Stimulated activated CD8-positive, alpha-beta memory T cell treated with anti-CD3 and anti-CD28 coated beads, Interleukin-2, amount 100 ng/mL, for 1 hour (primary cell): ENCODE results near the gene DCAF12.
"Not testable (repeated sequence)": the region's sequence is repeated elsewhere in the genome, so short reads cannot be mapped to it uniquely, and the experiment has no call there.

ENCODE experiments used
- DNase-seq, 2 donors: peaks; one replicate each; pipeline ENCODE4 v3.0.0-alpha.2; 2020; ENCODE audit warnings: low read depth in 2 of 2

Gene DCAF12

DNA sequence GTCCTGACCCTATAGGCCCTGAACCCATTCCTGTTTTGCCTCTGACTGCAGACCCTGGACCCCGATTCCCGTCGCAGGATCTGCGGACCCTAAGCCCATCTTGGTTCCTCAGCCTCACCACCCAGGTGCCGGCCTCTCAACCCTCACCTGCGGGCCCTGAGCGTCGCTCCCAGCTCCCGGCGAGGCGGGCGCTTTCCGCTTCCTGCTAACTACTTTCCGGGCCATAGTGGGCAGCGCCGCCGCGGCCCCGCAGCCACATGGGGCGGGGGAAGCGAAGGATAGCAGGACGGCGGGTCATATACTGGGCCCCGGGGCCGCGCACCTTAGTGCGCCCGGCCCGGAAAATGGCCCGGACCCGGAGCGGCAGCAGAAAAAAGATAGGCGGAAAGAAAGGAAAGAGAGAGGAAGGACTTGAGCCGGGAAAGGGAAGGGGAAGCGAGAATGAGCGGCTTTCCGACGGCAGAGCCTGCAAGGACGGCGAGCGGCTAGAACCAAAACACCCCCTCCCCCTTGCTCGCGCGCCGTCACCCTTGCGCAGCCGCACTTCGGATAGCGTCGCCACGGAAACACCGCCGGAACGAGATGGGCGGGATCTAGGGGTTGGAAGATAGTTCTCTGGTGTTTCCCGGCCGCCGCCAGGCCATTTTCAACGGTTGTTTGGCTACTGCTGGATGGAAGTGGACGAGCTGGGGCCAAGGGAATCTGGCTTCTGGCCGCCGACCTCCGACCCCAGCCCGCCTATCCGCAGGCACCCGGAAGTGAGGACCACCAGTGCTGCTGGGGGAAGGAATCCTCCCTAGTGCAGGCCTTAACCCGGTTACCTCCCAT is at the start of gene DCAF12:
Gene DCAF12 (minus strand): TSS at position 492 of the 828 bp plus-strand sequence. CDS start 267 bp downstream, at position 225.
- DNase-seq: peak; percentile 74 to 83

DNA sequence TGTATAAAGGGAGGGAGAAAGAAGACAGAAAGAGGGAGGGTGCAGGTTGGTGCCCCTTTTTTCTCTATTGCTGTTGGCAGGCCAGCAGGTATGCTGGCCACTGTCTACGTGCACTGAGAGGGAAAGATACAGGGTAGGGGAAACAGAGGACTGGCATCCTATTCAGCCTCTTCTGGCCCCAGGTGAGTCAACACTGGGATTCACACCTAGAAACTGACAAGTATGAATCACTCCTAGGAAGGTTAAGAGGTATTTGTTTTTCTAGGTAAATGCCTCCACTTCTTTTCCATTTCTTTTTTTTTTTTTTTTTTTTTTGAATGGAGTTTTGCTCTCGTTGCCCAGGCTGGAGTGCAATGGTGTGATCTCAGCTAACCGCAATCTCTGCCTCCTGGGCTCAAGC is 49.6 kb upstream of the DCAF12 start:
- no peak for DNase-seq

DNA sequence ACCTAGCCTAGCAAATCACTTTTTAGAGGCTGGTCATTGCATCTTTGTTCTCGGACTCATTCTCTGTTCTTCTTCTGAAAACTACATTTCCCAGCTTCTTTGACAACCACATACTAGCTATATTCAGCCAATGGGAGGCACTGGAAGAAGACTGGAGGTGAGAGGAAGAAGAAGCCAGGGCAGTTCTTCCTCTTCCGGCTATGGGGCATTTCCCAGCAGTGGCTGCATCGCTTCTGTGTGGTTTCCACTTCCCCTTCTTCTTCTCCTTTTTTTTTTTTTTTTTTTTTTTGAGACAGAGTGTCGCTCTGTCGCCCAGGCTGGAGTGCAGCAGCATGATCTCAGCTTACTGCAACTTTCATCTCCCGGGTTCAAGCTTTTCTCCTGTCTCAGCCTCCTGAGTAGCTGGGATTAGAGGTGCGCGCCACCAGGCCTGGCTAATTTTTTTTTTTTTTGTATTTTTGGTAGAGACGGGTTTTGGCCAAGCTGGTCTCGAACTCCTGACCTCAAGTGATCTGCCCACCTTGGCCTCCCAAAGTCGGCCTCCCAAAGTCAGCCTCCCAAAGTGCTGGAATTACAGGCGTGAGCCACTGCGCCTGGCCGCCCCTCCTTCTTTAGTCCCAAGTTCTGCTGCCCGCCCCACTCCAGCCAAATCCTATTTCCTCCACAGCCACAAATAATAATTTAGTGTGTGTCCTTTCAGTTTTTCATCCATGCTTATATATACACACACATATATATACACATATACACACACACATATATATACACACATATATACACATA is 45.4 kb upstream of the DCAF12 start:
- no peak for DNase-seq

DNA sequence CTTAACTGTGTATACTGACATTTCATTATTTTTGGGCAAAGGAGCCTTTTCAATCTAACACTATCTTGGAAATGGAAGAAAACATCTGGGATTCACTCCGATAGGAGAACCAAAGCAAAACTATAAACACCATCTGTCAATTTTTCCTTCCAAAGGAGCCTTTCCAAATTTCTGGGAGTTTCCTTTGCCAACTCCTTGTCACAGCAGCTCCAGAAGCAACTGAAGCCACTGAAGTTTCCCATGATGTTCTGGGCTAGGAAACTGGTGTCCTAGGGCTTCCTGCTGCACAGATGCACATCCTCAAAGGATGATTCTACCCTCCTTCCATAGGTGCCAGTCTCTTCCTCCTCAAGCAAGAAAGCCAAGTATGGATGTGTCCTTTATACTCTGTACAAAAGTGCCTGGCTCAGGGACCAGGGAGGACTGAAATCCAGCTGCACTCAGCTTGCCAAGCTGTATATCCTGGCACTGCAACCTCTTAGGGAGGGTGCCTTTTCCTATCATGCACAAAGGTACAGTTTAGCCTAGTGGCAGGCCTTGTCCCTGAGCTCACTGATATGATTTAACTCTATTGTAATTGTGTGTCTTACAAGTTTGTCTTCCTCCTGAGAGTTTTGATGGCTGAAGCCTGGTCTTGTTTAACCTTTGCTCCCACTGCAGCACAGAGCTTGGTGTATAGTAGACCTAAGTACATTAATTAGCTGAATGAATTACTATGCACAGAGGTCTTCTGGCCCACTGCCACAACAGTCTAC is 43.9 kb upstream of the DCAF12 start:
- DNase-seq: no peak

DNA sequence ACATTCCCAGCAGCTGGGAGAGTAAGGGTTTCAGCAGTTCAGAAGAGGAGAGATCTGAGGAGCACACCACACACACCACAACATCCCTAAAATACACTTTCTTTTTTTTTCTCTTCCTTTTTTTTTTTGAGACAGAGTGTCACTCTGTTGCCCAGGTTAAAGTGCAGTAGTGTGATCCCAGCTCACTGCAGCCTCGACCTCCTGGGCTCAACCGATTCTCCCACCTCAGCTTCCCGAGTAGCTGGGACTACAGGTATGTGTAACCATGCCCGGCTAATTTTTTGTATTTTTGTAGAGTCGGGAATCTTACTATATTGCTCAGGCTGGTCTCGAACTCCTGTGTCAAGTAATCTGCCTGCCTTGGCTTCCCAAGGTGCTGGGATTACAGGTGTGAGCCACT is 42.6 kb upstream of the DCAF12 start:
- no peak for DNase-seq

DNA sequence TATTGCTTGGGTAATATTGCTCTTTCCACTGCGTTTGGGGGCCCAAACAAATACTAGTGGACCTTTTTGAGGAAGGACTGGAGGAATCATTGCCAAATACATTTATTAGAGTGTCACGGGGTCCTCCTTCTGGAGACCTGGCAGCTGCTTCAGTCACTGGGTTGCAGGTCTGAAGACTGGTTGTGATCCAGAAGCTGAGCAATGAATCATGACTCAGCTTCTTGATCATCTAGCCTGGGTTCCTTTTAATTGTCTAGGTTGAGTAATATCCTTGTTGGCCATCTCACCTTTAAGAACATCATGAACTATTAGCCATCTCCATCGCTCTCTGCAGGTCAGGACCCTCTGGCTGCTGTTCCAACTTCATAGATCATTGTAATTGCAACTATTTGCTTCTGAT is 36.9 kb upstream of the DCAF12 start:
- DNase-seq: no peak

DNA sequence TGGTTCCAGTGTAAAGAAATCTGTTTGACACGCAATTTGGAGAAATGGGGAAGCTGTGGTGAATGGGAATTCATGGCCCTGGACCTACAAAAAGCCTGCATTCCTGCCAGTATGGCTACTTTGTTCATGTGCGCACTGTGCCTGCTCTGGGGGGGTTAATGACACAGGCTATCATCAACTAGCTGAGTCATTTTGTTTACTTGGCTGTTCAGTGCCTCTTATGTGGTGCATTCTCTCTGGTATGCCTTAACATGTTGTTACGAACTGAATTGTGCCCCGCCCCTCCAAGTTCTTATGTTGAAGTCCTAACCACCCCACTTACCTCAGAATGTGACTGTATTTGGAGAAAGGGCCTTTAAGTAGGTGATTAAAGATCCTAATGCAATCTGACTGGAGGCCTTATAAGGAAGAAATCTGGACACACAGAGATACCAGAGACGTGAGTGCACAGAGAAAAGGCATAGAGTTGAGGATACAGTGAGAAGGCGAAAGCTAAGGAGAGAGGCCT is 31.9 kb upstream of the DCAF12 start:
- DNase-seq: no peak

DNA sequence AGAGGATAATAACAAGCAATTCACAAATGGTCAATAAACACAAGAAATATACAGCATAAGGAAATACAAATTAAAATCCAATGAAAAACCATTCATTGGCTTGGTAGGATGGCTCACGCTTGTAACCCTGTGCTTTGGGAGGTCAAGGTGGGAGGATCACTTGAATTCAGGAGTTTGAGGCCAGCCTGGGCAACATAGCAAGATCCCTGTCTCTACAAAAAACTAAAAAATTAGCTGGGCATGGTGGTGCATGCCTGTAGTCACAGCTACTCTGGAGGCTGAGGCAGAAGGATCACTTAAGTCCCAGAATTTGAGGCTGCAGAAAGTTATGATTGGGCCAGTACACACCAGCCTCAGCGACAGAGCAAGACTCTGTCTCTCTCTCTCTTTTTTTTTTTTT is 31.4 kb upstream of the DCAF12 start:
- DNase-seq: no peak

DNA sequence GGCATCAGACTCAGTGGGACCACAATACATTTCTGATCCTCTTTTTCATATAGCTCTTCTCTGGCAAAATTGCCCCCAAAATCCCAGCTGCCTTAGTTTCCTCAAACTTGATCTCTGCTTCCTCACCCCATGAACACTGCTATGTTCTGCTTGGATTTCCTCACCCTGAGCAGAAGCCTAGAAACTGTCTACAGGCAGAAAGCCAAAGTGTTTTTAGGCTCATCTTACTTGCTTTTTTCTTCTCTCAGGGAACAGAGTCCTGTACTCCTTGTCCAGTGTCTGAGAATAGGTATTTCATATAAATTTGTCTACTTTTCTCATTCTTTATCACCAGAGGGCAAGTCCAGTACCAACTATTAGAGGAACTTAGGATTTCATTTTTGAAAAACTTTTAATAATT is 30.8 kb upstream of the DCAF12 start:
- DNase-seq: no peak

DNA sequence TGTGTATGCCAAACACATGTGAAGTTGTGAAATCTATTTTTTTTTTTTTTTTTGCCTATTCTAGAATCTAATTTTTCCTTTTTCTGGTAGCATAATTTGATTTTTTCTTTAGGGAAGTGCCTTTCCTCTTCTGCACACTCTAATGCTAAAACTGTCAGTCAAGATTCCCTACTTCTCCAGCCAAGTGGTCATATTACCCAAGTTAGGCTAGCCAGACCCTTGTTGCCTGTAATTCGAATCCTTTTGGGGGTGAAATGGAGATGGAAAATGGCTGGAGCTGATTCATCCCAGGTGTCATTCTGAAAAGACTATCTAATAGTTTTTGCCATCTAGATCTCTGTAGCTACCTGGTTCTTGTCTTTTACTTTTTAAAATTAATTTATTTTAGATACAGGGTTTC is 27.6 kb upstream of the DCAF12 start:
- DNase-seq: no peak

DNA sequence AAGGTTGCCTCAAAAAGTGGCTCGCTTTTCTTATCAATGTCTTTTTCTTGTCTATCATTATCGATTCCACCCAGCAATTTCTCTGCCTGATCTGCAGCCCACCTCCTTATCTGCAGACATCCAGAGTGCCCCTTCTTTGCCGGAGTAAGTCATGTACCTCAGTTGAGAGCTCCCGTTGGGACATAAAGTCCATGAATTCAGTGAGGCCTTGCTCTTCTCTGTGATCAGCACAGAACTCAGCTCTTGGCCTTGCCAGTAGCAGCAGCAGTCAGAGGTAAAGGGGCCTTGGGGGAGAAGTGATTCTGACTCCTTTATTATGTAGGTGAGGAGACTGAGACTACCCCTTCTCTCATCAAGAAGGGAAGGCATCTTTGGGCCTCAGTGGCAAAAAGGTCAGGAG is 24.9 kb upstream of the DCAF12 start:
- no peak for DNase-seq

DNA sequence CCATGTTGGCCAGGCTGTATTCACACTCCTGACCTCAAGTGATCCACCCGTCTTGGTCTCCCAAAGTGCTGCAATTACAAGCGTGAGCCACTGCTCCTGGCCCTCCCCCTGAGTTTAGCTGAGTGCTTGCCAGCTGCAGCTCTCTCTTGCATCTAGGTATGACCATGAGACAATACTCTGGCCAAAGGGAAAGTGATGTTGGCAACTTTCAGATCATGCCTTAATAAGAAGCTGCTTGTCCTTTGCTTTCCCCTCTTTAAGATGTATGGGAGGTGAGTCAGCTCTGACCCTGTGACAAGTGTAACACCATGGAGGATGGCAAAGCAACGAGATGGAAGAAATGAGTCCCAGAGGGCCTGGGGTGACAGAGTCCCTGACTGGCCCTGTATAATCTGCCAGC is 18.7 kb upstream of the DCAF12 start:
- no peak for DNase-seq

DNA sequence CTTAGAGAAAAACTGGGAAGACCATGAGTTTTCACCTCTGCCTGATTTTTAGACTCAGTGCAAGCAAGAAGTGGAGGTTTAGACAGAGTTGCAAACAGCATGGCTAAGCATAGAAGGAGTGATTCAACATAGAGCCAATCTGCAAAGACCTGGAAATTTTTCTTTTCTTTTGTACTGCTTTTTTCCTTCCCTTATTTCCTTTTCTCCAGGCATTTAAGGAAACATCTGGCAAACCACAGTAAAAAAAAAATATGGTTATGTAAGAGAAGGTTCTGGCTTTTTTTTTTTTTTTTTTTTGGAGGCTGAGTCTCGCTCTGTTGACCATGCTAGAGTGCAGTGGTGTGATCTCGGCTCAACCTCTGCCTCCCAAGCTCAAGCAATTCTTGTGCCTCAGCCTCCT is 16.6 kb upstream of the DCAF12 start:
- DNase-seq: no peak

DNA sequence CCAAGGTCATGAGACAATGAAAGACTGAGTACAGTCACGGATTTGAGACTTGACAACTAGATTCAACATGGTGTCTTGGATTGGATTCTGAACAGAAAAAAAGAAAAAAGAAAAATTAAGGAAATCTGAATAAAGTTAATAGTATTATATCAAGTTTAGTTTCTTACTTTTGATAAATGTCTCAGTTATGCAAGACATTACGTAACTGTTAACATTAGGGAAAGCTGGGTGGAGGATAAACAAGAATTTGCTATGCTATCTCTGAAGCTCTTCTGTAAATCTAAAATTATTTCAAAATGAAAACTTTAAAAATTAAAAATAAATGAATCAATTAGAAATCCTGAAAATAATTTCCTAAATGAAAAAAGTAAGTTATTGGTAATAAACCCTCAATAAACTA is 14.4 kb upstream of the DCAF12 start:
- no peak for DNase-seq

DNA sequence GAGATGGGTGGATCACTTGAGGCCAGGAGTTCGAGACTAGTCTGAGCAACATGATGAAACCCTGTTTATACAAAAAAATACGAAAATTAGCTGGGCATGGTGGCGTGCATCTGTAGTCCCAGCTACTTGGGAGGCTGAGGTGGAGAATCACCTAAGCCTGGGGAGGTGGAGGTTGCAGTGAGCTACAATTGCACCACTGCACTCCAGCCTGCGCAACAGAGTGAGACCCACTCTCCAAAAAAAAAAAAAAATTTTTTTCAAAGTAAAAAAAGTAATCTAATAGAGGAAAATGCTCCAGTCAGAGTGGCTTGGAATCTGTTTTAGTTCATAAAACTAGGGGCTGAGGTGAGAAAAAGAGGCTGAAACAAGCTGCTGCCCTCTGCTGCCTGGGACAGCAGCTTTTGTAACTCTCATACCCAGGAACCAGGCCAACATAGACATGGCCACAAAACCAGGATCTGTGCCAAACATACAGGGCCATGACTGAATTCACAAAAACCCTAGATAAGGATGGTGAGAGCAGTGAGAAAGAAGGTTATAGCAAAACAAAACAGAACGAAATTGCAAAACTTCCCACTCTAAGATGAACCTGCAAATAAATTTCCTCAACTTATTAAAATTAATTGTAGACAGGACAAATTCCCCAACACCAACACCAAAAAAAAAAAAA is 13.1 kb upstream of the DCAF12 start:
- no peak for DNase-seq

DNA sequence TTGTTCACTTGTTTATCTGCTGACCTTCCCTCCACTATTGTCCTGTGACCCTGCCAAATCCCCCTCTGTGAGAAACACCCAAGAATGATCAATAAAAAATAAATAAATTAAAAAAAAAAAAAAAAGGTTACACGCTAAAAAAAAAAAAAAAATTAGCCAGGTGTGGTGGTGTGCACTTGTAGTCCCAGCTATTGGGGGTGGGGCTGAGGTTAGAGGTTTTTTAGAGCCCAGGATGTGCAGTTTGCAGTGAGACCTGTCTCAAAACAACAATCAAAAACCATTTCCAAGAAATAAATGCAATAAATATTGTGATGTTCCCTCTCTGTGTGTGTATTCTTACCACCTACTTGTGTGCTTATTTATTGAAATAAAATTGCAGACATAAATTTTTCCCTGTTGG is 12.1 kb upstream of the DCAF12 start:
- DNase-seq: not testable (repeated sequence)

DNA sequence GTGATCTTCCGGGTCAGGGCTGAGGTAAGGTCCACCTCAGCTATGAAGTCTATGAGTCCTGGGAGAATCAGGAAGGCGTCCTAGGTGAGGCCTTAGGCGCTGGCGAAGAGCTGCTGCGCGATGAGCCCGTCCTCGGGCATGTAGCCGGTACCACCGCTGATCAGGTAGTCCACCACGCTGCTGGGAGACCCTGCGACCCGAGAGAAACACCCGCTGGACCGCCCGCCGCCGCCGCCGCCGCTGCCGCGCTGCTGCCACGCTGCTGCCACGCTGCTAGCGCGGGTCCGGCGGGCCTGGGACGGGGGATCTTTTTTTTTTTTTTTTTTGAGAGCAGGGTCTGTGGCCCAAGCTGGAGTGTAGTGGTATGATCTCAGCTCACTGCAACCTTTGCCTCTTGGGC is 8.0 kb upstream of the DCAF12 start:
- no peak for DNase-seq

DNA sequence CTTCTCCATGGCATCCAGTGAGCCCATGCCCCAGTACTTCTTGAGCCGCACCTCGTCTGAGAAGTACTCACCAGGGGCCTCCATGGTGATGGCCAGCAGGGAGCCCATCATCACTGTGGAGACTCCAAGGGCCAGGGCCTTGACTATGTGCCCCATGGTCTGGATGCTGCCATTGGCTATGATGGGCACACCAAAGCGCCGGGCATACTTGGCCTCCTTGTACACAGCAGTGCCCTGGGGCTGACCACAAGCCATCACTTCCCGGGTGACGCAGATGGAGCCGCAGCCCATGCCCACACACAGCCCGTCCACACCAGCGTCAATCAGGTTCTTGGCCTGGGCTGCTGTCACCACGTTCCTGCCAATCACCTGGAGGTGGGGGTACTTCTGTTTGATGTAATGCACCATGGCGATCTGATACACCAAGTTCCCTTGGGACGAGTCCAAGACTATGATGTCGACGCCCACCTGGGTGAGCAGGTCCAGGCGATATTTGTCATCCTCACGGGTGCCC is 7.0 kb upstream of the DCAF12 start:
- no peak for DNase-seq

DNA sequence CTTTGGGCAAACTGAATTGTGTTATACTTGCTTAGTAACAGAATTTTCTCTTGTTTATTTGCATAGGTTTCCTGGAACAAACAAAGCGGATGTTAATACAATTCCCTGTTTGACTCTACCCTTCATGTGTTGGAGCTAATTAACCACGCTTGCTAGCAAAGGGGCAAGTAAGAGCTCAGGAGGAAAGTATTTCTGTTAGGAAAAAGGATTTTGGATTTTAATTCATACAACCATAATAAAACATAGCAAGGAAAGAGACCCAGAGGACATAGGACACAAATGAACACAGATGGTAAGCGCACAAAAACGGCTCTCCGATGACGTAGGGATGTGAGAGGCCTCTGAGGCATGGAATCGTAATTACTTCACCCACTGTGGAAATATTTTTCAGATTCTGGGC is 5.1 kb upstream of the DCAF12 start:
- no peak for DNase-seq

DNA sequence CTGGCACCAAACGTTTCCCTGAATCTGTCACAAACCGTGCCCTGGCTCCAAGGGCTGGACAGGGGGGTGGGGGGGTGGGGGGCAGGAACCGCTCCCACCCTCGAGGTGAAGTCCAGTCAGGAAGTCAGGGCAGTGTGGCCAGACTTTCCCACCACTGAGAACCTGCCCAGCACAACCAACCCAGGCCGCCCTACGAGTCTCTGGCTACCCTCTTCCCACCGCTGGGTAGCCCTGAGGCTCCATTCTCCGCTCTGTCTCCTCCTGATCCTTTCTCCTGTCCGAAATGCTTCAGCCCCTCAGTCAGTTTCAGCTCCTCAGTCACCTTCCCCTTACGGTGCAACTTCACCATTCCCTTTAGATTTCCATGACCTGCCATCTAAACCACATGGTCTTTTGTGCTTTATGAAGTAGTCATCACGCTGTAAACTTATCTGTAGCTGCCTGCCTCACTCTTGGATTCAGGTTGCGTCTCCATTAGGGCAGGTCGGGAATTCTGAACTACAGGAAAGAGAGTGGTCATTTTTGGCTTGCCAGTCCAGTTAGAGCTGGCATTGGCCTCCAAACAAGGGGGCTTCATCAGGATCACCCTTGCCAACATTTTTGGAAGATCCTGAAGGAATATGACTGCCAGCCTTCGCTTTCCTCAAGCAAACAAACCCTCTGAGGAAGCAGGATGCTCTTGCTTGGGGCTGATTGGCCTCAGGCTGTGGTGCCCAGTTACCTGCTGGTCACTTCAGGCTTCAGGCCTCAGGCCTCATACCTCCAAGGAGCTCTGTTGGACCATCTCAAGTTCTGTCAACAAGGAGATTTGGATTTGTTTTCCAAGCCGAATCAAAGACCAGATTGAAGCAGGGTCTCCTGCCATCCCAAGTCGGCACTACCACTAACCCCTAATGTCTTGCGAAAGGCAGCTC is 794 bp upstream of the DCAF12 start:
- DNase-seq: no peak
